T47D (cell line): Measurements from ENCODE around the gene ARRDC3.

Experiments
- DNase-seq, 2 experiments: peaks; one replicate each; pipeline versions ENCODE4 v3.0.0 to v3.0.0-alpha.2; 2011 to 2012; ENCODE audit warnings: low read depth in 1 of 2, low spot score in 1 of 2
- JUND ChIP-seq: IDR thresholded peaks from 2 replicates; pipeline ENCODE4 v1.6.1; 2012; ENCODE audit warnings: low read depth
- in situ Hi-C: cut with HindIII; loops from 2 replicates; pipeline ENCODE4 v1.10.0; 2016; ENCODE audit warnings: low sequenced_read_pairs, low pct_unique_long_range_greater_than_20kb

ARRDC3 gene

GRCh38 chr5:91381239-91381773 lies 1.8 kb downstream of the ARRDC3 start:
- DNase-seq: no peak
- in situ Hi-C loops: no loop called here
- no peak for TF ChIP-seq JUND

- in situ Hi-C loops: no loop called here
- TF ChIP-seq JUND: peak; percentile 8; the same call in 1 of the 2 replicates
- DNase-seq: peak; percentile 88 to 98
Measured at GRCh38 chr5:91380491-91381238, 2.5 kb downstream of the ARRDC3 start.

GRCh38 chr5:91379914-91380490 lies 3.1 kb downstream of the ARRDC3 start:
- peak; percentile 76 to 96 for DNase-seq
- peak; percentile 37 for TF ChIP-seq JUND
- in situ Hi-C loops: no loop called here

GRCh38 chr5:91379246-91379913 lies 3.7 kb downstream of the ARRDC3 start:
- no peak for DNase-seq
- TF ChIP-seq JUND: no peak
- in situ Hi-C loops: no loop called here

GRCh38 chr5:91378752-91379211 lies 4.3 kb downstream of the ARRDC3 start:
- no peak for TF ChIP-seq JUND
- in situ Hi-C loops: no loop called here

GRCh38 chr5:91374893-91375520 lies 8.1 kb downstream of the ARRDC3 start:
- in situ Hi-C loops: no loop called here
- no peak for DNase-seq

More at GRCh38 chr5:91378752-91379211, 4.3 kb downstream of the ARRDC3 start:
- peak in 1 of 2 experiments; percentile 66 for DNase-seq

GRCh38 chr5:91373600-91373999 lies 9.5 kb downstream of the ARRDC3 start:
- in situ Hi-C loops: no loop called here
- no peak for DNase-seq
- no peak for TF ChIP-seq JUND

More at GRCh38 chr5:91374893-91375520, 8.1 kb downstream of the ARRDC3 start:
- TF ChIP-seq JUND: no peak

- no peak for TF ChIP-seq JUND
- DNase-seq: no peak
- in situ Hi-C loops: no loop called here
Measured at GRCh38 chr5:91373006-91373405, 10.1 kb downstream of the ARRDC3 start.

GRCh38 chr5:91369480-91369879 lies 13.6 kb downstream of the ARRDC3 start:
- in situ Hi-C loops: no loop called here
- no peak for TF ChIP-seq JUND
- no peak for DNase-seq

- in situ Hi-C loops: no loop called here
- no peak for TF ChIP-seq JUND
- no peak for DNase-seq
Measured at GRCh38 chr5:91367908-91368648, 15.0 kb downstream of the ARRDC3 start.

GRCh38 chr5:91367344-91367743 lies 15.8 kb downstream of the ARRDC3 start:
- no peak for TF ChIP-seq JUND
- in situ Hi-C loops: no loop called here
- no peak for DNase-seq

GRCh38 chr5:91366551-91366950 lies 16.6 kb downstream of the ARRDC3 start:
- TF ChIP-seq JUND: no peak
- in situ Hi-C loops: no loop called here
- DNase-seq: no peak
